ENCODE results near the gene DPP7. TPM values are rescaled to one million over a fixed set of nuclear protein-coding genes. Genes with fewer than 3 reads are reported as not detected.

The DPP7 gene
- total and polyA plus RNA-seq, 9 of the 15 experiments (the other 6 are each of a cell fraction or from before 2014, with no cell fraction given): 0.99 to 365 (median 132) TPM

- TF ChIP-seq ETV1 (tag; conservative IDR thresholded peaks at IDR 0.05; ENCODE audit: low read depth): no peak
- no peak for TF ChIP-seq SPI1 (IDR thresholded peaks at IDR 0.05; ENCODE audit: borderline replicate concordance, low read depth, low read length)
- no peak for TF ChIP-seq HDAC3 (IDR thresholded peaks at IDR 0.05; ENCODE audit: borderline replicate concordance, partially characterized antibody)
- TF ChIP-seq CCNT2 (IDR thresholded peaks at IDR 0.05; ENCODE audit: borderline replicate concordance, extremely low read depth, insufficient read length, low read depth, low read length): no peak
- TF ChIP-seq ZNF224 (CRISPR knock-in tag; IDR thresholded peaks at IDR 0.05): no peak
- no peak for TF ChIP-seq ZNF584 (CRISPR knock-in tag; IDR thresholded peaks at IDR 0.05; ENCODE audit: low read depth)
- no peak for TF ChIP-seq NR4A1 (CRISPR knock-in tag; IDR thresholded peaks at IDR 0.05)
- TF ChIP-seq NR4A1 (tag; IDR thresholded peaks at IDR 0.05): no peak
- TF ChIP-seq RB1 (IDR thresholded peaks at IDR 0.05; ENCODE audit: low read depth): peak; percentile 72; the same call in 1 of the 2 replicates
- no peak for TF ChIP-seq ELK3 (CRISPR knock-in tag; IDR thresholded peaks at IDR 0.05)
- TF ChIP-seq ZNF3 (CRISPR knock-in tag; IDR thresholded peaks at IDR 0.05): no peak
- no peak for TF ChIP-seq THAP12 (CRISPR knock-in tag; IDR thresholded peaks at IDR 0.05)
- TF ChIP-seq SNIP1 (IDR thresholded peaks at IDR 0.05; ENCODE audit: low read depth): no peak
- no peak for TF ChIP-seq PHB2 (IDR thresholded peaks at IDR 0.05; ENCODE audit: low read depth)
- no peak for TF ChIP-seq POLR3G (IDR thresholded peaks at IDR 0.05; ENCODE audit: extremely low read depth, insufficient read length, insufficient replicate concordance)
- TF ChIP-seq ZNF507 (tag; conservative IDR thresholded peaks at IDR 0.05): no peak
- no peak for TF ChIP-seq ZNF785 (CRISPR knock-in tag; IDR thresholded peaks at IDR 0.05)
- TF ChIP-seq WHSC1 (IDR thresholded peaks at IDR 0.05; ENCODE audit: low read length): no peak
- TF ChIP-seq ZBTB43 (CRISPR knock-in tag; IDR thresholded peaks at IDR 0.05): no peak
- no peak for TF ChIP-seq ZNF239 (CRISPR knock-in tag; IDR thresholded peaks at IDR 0.05)
- TF ChIP-seq TAF1 (IDR thresholded peaks at IDR 0.05; ENCODE audit: control insufficient read depth, extremely low read depth, insufficient read depth, low read length, severe bottlenecking): no peak
- TF ChIP-seq HOMEZ (CRISPR knock-in tag; IDR thresholded peaks at IDR 0.05): no peak
- no peak for TF ChIP-seq POLR2H (tag; IDR thresholded peaks at IDR 0.05; ENCODE audit: low read depth)
Measured at GRCh38 chr9:137064027-137064879, 50.3 kb downstream of the DPP7 start (continued).

Measured in K562 (cell line).